OCI-M1 (cell line): Measurements from ENCODE around the gene ARHGAP42.
"Not testable (repeated sequence)": the region's sequence is repeated elsewhere in the genome, so short reads cannot be mapped to it uniquely, and the experiment has no call there.

Experiments used
- DNase-seq: peaks from one replicate; lab custom pipeline; 2025; lab: John Stamatoyannopoulos, UW

The ARHGAP42 gene

DNA sequence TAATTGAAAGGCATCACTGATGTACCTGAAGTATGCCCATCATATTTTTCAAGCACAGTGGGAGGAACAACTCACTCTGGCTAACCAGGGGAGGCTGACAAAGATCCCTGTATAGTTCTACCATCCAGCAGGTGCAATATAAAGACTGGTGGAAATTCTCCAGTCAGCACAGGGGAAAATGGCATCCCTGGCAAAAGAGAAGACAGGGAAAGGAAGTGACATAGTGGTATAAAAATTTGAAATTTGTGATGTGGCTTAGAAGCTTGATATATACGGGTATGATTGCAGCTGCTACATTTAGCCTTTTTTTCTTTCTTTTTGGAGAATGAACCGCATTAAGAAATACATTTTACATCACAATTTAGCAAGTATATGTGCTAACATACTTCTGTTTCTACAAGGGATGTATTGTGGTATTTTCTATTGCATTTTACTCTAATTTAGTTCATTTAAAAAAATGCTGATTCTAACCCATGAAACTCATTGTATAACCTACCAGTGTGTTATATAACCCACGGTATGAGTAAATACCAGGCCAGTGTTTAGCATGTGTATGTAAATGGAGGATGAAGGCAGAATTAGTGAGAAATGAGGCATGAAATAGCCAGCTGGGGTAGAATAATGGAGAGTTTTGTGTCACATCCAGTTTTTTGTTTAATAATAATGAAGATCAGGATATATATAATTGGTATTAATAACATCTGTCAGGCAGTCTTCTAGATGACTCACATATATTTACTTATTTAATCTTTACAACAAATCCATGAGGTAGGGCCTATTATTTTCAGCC, 186.1 kb downstream of the ARHGAP42 start:
- no peak for DNase-seq

DNA sequence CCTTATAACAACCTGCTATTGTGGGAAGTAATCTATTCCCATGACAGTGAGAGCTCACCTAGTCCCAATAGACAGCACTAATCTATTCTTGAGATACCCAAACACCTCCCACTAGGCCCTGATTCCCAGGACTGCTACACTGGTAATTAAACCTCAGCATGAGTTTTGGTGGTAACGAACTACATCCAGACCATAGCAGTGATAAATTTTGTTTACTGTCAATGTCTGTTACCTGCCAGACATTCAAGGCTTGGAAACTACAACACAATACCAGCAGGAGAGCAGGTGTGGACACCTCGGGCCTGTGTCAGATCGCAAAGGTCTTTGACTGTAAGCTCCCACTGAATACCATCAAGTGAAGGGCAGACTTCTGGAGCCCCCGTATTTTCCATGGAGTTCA, 187.1 kb downstream of the ARHGAP42 start:
- DNase-seq, result no peak

DNA sequence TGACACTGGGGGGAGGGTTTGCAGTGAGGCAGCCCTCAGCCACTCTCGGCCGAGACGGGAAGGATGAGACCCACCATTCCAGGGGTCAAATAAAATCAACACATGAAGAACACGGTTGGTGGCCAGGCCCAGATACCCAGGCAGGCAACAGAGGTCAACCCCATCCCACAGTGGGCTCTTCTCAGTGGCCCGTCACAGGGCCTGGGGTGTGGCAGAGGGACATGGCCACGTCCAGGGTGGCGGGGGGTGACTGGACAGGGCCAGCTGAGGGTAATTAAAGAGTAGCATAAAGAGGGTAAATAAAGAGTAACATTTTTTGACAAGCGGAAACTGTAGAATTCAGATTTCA, 188.4 kb downstream of the ARHGAP42 start:
- no peak for DNase-seq

DNA sequence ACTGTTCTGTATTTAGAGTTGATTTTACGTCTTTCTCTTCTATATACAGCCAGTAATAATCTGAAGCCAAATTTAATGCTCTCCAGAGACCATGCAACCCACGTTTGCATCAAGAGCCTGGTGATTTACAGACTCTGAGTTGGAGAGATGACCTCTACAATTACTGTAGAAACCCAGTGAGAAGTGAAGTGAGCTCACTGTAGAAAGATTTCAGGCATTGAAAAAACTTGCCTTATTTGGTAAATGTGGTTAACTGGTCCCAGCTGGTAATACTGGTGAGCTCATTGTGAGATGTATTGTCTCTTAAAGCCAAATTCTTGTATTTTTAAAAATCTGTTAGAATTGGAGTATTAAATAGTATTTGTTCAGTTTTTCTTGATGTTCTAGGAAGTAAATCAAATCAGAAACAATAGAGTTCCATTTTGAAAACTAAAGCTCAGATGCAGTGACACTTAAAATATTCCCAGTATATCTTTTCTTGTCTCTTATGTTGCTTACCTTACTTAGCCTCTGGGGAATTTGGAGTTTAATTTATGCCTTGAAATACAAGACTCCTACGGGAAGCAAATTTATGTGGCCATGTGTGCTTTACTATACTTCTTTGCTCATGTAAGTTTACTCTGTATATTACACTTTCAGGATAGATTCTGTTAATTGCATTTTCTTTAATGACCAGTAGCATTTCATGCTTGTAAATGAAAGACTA, 189.9 kb downstream of the ARHGAP42 start:
- DNase-seq, result peak; percentile 18

DNA sequence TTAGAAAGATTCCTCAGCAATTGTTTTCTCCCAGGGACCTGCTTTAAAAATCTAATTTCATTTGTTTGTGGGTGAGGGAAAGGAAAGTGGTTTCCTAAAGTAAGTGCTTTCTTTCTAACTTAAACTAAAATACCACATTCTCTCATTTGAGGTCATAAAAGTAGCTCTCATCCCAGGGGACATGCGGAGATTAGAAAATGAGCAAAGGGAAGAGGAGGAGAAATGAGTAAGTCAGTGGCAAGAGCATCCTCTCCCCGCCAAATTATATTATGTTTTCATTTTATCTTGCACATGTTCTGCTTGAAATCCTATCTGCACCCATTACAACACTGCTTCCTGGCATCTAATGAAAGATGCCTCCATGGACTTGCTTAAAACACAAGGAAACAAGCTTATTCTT, 191.4 kb downstream of the ARHGAP42 start:
- no peak for DNase-seq

DNA sequence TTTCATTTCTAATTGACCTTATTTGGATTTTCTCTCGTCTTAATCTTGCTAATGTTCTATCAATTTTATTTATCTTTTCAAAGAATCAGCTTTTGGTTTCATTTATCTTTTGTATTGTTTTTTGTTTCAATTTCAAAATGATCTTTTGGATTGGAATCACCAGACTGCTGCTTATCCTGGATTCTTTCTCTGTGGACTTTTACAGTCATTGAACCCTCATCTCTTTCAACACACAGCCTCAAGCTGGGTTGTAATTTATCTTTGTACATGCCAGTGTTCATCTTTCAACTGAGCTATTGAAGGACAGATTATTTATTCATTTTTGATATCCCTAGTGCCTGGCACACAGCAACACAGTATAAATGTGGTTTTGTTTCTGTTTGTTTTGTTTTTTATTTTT, 195.9 kb downstream of the ARHGAP42 start:
- DNase-seq, result no peak

DNA sequence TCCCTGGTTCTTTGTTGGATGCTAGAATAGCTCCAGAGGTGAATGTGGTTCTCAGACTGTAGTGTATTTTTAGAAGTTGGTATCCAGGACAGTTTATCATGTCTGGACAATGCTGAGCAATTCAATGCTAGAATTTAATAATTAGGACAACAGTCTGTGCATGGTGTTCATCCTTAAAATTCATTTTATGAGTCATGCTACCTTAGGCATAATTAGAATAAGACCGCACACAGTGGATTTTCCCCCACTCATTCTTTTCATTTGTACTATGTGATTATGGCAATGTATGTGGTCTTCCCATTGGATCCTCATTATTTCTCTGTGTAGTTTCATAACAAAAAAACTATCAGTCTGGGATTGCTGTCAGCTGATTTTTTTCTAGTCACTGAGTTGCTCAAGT, 196.7 kb downstream of the ARHGAP42 start:
- no peak for DNase-seq

DNA sequence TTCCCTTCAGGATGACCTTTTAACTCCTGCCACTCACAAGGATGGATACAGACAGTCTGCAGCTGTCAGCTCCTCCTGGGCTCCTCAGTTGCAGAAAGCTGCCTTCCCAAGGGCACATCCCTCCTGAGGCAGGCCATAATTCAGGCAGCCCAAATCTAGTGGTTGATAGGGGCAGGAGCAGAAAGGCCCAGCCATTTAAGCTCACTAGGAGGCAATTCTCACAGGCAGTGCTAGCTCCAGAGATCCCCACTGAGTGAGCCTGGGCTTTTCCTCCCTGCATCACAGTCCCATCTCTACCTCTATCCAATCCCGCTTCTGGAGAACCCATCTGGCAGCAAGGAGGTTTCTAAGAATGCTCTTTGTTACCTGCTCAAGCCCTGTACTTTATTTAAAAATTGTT, 200.6 kb downstream of the ARHGAP42 start:
- DNase-seq, result no peak

DNA sequence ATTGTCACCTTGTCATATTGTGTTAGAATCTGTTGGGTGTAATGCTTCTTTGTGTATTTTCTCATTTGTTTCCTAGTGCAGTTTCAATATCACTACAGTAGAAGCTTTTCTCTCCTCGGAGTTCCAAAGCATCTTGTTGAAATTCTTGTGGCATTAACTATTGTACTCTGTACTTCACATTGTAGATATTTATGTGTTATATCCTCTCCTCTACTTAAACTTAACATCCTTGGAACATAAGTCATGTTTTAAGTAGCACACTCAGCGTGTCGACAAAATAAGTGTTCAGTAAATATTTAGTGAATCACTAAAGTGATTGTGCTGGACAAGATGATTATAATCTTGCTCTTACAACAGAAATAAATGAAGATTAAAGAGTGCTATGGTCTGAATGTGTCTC, 201.7 kb downstream of the ARHGAP42 start:
- DNase-seq, result no peak

DNA sequence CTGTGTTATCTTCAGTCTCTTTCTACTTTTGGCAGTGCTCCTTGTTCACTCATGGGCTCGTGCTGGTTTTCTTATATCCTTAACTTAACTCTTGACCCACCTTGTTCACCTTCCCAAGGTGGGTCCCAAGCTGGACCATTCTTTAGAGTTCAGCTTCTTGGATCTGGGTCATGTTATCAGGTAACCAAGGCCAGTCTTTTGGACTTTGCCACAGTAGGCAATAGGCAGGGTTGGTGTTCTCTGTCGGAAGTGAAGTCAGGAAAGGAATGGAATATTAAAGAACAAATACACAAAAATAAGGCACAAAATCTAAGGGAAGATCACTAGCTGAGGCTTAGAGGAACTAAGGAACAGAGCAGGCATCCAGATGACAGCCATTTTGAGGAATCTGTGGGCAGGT, 202.7 kb downstream of the ARHGAP42 start:
- DNase-seq, result no peak

DNA sequence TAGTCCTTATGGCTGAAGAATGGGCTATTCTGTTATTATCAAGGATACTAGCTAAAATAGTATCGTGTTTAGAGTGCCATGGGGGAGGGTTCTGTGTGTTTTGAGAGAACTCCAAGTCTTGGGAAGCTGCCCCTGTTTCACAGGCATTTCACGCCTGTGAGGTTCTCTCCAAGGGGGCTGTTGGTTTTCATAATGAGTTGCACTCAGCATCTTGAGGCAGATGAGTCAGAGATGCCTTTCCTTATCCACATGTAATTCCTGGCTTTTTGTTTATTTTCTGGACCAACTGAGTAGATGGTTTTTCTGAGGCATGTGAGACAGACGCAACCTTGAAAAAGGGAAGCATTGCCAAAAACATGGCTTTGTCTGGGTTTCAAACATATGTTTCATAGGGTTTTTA, 203.7 kb downstream of the ARHGAP42 start:
- DNase-seq, result no peak

DNA sequence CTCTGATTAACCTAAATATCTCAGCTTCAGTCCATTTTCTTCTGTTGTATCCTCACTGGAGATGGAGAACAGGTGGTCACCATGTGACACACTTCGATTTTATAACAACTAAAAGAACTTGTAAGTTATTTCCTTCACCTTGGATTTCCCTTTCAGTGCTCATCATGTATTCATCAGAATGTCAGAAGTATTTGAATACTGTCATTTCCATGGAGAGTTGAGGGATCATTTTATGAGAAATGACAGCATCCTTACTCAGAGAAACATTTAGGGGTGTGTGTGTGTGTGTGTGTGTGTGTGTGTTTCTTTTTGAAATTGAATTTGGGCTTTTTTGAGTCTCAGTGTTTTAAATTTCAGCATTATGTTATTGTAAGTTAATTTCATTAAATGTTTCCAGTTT, 205.8 kb downstream of the ARHGAP42 start:
- no peak for DNase-seq

DNA sequence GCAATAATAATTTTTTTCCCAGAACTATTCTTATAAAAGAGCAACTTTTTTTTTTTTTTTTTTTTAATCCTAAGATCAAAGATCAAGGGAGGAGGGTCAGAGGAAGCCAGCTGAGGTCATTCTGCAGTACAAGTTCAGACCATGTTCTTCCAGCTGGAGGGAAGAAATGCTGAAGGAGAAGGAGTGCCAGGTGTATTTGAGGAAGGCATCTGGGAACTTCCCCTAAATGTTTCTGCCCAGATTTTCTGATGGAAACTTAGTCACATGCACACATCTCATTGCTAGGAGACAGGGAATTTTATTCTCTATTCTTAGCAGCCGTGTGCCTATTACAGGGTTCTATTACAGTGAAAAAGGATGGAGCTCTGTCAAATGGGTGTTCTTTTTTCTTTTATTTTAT, 208.4 kb downstream of the ARHGAP42 start:
- no peak for DNase-seq

DNA sequence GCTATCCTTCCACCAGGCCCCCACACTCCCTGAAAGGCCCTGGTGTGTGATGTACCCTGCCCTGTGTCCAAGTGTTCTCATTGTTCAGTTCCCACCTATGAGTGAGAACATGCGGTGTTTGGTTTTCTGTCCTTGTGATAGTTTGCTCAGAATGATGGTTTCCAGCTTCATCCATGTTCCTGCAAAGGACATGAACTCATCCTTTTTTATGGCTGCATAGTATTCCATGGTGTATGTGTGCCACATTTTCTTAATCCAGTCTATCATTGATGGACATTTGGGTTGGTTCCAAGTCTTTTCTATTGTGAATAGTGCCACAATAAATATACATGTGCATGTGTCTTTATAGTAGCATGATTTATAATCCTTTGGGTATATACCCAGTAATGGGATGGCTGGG, 208.9 kb downstream of the ARHGAP42 start:
- not testable (repeated sequence) for DNase-seq

DNA sequence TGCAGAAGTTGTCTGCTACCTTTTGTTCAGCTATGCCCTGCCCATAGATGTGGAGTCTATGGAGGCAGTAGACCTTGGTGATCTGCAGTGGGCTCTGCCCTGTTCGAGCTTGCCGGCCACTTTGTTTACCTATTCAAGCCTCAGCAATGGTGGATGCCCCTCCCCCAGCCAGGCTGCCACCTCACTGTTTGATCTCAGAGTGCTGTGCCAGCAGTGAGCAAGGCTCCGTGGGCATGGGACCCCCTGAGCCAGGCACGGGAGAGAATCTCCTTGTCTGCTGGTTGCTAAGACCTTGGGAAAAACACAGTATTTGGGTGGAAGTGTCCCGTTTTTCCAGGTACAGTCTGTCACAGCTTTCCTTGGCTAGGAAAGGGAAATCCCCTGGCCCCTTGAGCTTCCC, 214.4 kb downstream of the ARHGAP42 start:
- DNase-seq, result not testable (repeated sequence)

DNA sequence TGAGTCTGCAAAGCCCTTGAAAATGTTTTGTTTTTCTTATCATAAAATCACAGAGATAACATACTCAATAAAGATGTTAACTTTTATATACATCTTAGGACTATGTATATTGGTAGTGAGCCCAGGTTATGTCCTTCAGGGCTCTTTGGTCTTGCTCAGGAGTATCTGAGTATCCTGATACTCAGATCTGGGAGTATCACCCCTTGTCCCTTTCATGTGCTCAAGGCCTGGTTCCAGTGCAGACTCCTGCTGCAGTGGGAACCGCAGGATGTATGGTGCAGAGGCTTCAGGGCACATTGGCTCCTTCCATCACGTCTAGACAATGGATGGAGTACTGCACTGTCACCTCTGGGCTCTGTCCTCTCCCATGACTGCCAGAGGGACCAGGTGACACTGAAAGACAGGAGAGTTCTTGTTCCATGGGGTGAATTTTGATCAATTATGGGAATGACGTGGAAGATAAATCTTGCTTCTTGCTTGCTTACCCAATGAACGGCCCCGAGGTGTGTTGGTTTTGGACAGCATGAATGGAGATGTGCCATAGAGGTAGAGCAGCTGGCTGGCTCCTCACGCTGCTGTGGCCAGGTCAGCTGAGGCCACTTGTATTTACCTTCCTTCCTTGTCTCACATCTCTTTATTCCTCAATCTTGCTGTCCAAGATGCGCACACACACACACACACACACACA, 215.5 kb downstream of the ARHGAP42 start:
- no peak for DNase-seq

DNA sequence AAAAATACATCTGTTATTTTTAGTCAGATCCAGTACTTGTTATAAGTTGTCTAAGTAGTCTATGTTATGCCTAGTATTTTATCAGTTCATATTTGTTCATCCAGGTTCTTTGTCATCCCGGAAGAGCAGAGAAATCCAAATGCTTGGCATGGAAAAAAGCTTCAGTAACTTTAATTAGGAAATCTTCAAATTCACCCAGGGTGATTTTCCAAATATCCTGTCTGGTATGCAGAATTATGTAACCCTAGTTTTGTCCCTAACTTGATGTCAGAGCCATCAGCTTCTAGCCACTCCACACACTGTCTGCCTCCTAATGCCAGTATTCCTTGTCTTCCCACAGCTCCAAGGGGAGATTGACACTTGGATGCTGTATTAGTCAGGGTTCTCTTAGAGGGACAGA, 216.2 kb downstream of the ARHGAP42 start:
- no peak for DNase-seq

DNA sequence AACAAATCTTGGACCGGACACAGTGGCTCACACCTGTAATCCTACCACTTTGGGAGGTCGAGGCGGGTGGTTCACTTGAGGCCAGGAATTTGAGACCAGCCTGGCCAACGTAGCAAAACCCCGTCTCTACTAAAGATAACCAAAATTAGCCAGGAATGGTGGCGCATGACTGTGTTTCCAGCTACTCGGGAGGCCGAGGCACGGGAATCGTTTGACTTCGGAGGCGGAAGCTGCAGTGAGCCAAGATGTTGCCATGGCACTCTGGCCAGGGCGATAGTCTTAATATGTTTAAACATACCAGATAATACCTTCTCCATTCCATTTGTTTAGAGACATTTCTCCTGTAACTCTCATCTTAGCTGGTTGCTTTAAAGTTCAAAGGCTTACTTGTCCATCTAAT, 218.6 kb downstream of the ARHGAP42 start:
- no peak for DNase-seq

DNA sequence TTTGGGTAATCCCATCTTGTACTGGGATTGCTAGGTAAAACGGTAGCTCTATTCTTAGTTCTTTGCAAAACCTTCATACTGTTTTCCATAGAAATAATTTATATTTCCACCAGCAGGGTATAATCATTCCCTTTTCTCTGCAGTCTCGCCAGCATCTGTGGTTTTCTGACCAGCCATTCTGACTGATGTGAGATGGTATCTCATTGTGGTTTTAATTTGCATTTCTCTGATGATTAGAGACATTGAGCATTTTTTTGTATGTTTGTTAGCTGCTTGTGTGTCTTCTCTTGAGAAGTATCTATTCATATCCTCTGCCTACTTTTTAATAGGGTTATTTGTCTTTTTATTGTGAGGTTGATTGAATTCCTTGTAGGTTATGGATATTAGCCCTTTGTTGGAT, 221.7 kb downstream of the ARHGAP42 start:
- DNase-seq, result peak; percentile 45

DNA sequence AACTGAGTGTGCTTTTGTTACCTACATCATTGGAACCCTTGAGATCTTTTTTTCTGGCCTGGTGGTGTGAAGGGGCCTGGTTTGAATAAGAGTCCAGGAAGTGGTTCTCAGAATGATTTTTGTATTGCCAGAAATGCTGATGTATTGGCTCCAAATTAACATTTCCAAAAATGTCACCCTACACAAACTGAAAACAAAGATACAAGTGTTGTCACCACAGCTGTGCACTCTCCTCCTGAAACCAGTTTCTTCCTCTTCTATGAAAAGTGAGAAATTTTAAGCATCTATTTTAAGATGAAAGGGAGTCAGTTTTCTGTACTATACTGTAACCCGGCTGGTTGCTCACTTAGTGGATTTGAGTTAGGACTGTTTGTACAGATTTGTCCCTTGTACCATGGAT, 223.7 kb downstream of the ARHGAP42 start:
- no peak for DNase-seq

DNA sequence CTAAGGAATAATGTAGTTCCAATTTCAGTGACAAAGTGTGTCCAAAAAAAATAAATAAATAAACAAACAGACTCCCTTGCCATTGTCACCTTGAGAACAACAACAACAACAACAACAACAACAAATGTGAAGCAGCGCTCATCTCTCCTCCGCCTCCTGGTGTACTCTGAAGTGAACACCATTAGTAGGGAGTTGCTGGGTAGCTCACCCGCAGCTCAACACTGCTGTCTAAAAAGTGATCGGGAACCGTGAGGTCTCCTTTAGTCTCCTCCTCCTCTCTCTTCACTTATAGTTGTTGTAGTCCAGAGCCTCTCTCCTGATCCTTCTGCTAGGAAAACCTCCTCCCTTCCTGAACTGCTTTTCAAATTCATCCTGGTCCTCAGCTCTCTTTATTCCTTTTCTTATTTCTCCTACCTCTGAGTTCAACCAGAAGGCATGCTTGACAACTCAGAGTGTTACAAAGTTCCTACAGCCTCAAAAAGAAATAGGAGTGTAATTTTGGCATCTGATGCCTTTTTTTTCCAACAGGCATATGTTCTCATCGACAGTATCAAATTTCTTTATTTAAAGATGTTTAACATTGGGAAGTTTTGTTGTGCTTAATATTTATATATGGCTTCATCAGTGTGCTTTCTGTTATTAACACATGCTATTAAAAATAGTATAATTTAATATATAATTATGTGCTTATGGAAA, 227.5 kb downstream of the ARHGAP42 start:
- no peak for DNase-seq
